Heart left ventricle (tissue), 13 donors: ENCODE data around the gene TANK.

Experiments used
- CTCF ChIP-seq, 12 donors: fragments of 200-600 bp; sonication (generic) in 4 of 12; IDR thresholded peaks; one replicate each; pipeline versions ENCODE4 v1.5.0 to v1.8.0; 2018 to 2022; ENCODE audit warnings: antibody characterized with exemption in 12 of 12, mild to moderate bottlenecking in 5 of 12
- POLR2A ChIP-seq, 2 donors: fragments of 450-650 bp; IDR thresholded peaks; one replicate each; pipeline ENCODE4 v1.6.1; 2017; ENCODE audit warnings: antibody characterized with exemption in 2 of 2, mild to moderate bottlenecking in 2 of 2, moderate library complexity in 2 of 2
- donor health status: ischemic (EF 13 %, LVEDD 7.1; RV severe dilation, severe dysfunction).
- donor health status: DM: no; HTN: yes; CAD: no.
- donor health status: DM: no; HTN: no; CAD: no.
- donor health status: ischemic (EF 25% LVEDD 6.9; RV normal size, moderate dysfunction).
- donor health status: ischemic (EF 25% LVEDD 5.7; RV mildly dilated, moderate dysfunction).
- donor health status: ischemic (EF 35%, LVEDD 5.7; RV mildly dilated, moderate dysfunction).
- donor health status: nonischemic (EF 11% LVEDD 7.7; RV severe dilation, severe dysfunction).
- donor health status: DM: yes; HTN: yes; CAD: no.
- donor health status: PGD.
- donor health status: ischemic (EF 29% LVEDD 5.4; RV normal size, mild dysfunction).
- donor health status: nonischemic (EF 23%, LVEDD 6.1; RV moderate dilation, normal function).

GRCh38 chr2:161269111-161269510 lies 108.9 kb downstream of the TANK start:
- no peak for TF ChIP-seq POLR2A (IDR thresholded peaks at IDR 0.05)
- no peak for TF ChIP-seq CTCF (IDR thresholded peaks at IDR 0.05)
